Uterus (tissue), 4 donors: Measurements from ENCODE around the gene ARHGEF1. TPM values are rescaled to one million over a fixed set of nuclear protein-coding genes. Genes with fewer than 3 reads are reported as not detected.

Experiments
- DNase-seq, 2 donors: peaks; one replicate each; pipeline ENCODE4 v3.0.0-alpha.2; 2019 to 2020
- H3K27ac ChIP-seq, 2 donors: fragments of 200-600 bp; sonication (generic); 1 replicate in 1 of 2; 2 replicates in 1 of 2; pipeline ENCODE4 v1.5.1; 2016 to 2018
- H3K27me3 ChIP-seq, 2 donors: fragments of 200-600 bp; sonication (generic); one replicate each; pipeline ENCODE4 v1.5.1; 2018 to 2019; ENCODE audit warnings: control low read depth in 1 of 2
- H3K36me3 ChIP-seq, 2 donors: fragments of 200-600 bp; sonication (generic); one replicate each; pipeline ENCODE4 v1.5.1; 2019; ENCODE audit warnings: control low read depth in 1 of 2
- H3K4me1 ChIP-seq, 2 donors: fragments of 200-600 bp; sonication (generic); one replicate each; pipeline ENCODE4 v1.5.1; 2018 to 2019; ENCODE audit warnings: control low read depth in 1 of 2
- H3K4me3 ChIP-seq, 2 donors: fragments of 200-600 bp; sonication (generic); 1 replicate in 1 of 2; 2 replicates in 1 of 2; pipeline ENCODE4 v1.5.1; 2018 to 2019; ENCODE audit warnings: mild to moderate bottlenecking in 1 of 2
- H3K9me3 ChIP-seq, 2 donors: fragments of 200-600 bp; sonication (generic); one replicate each; pipeline ENCODE4 v1.5.1; 2019; ENCODE audit warnings: control low read depth in 1 of 2
- CTCF ChIP-seq, 4 experiments: fragments of 200-600 bp in 2 of 4; fragments of 450-650 bp in 2 of 4; sonication (generic) in 2 of 4; IDR thresholded peaks; one replicate each; pipeline ENCODE4 v1.5.1; 2016 to 2019; ENCODE audit warnings: antibody characterized with exemption in 4 of 4, mild to moderate bottlenecking in 2 of 4, moderate library complexity in 1 of 4
- POLR2A ChIP-seq, 2 donors: fragments of 450-650 bp; IDR thresholded peaks; one replicate each; pipeline ENCODE4 v1.6.1; 2016; ENCODE audit warnings: antibody characterized with exemption in 2 of 2, mild to moderate bottlenecking in 1 of 2, moderate library complexity in 1 of 2
- intact Hi-C: fragments of 100-400 bp; cut with DNase I; formaldehyde crosslinking; loops from one replicate; pipeline ENCODE4 v1.15.1; 2023; ENCODE audit warnings: low total_unique reads
- total RNA-seq, 4 donors: library from RNA; depleted of rRNA in 3 of 4; stranded (reverse); fragments of >200 nt in 3 of 4; gene quantifications; one replicate each; pipeline versions ENCODE4 v1.1.0 to v1.2.4, GENCODE V29; 2014 to 2023
- donor health status: DM: yes; HTN: yes; CAD: no.

Gene ARHGEF1
- 100 to 1,000 TPM in 1 of 4 donors, 10 to 100 TPM in 3; 13.5 to 118 (median 37.1) TPM for total RNA-seq

- H3K4me1 ChIP-seq: peaks cover 0 to 7% of the 10 kb centered on the region in 2 donors
- H3K27ac ChIP-seq: peak within 1 kb of the TSS; percentile 77 to 81
- no peaks in the 10 kb centered on the region for H3K36me3 ChIP-seq
- H3K9me3 ChIP-seq: no peaks in the 10 kb centered on the region
- peak; percentile 35 to 51 for DNase-seq
- no peaks in the 10 kb centered on the region for H3K27me3 ChIP-seq
- peak in 1 of 2 donors; percentile 35 for TF ChIP-seq POLR2A (IDR thresholded peaks at IDR 0.05)
- TF ChIP-seq CTCF (IDR thresholded peaks at IDR 0.05): peak in 1 of 4 experiments; percentile 3
- H3K4me3 ChIP-seq: peak within 1 kb of the TSS; percentile 67 to 86
- intact Hi-C loops: no loop called here
Observed at GRCh38 chr19:41882568-41883462, at the start of gene ARHGEF1. Gene ARHGEF1 (plus strand): TSS chr19:41883184. CDS start chr19:41888083, 4,899 bp downstream.

- no peaks in the 10 kb centered on the region for H3K4me1 ChIP-seq
- no peaks in the 10 kb centered on the region for H3K27me3 ChIP-seq
- intact Hi-C loops: no loop called here
Observed at GRCh38 chr19:41837981-41838708, 44.8 kb upstream of the ARHGEF1 start.

GRCh38 chr19:41839211-41839610 lies 43.8 kb upstream of the ARHGEF1 start:
- Histone ChIP-seq H3K27ac (no peak overlapping the region), H3K36me3 (no peaks in the 10 kb centered on the region), H3K4me3 (no peak overlapping the region), H3K4me1 (no peaks in the 10 kb centered on the region), H3K27me3 (no peaks in the 10 kb centered on the region), H3K9me3 (no peaks in the 10 kb centered on the region)
- DNase-seq: no peak
- no peak for TF ChIP-seq POLR2A (IDR thresholded peaks at IDR 0.05)
- TF ChIP-seq CTCF (IDR thresholded peaks at IDR 0.05): no peak
- intact Hi-C loops: no loop called here

More at GRCh38 chr19:41837981-41838708, 44.8 kb upstream of the ARHGEF1 start:
- Histone ChIP-seq H3K27ac (no peak overlapping the region), H3K36me3 (no peaks in the 10 kb centered on the region), H3K9me3 (no peaks in the 10 kb centered on the region), H3K4me3 (no peak overlapping the region)
- no peak for DNase-seq
- TF ChIP-seq POLR2A (IDR thresholded peaks at IDR 0.05) (no peak), CTCF (IDR thresholded peaks at IDR 0.05) (no peak)

- DNase-seq: no peak
- intact Hi-C loops: no loop called here
- Histone ChIP-seq H3K9me3 (no peaks in the 10 kb centered on the region), H3K27me3 (no peaks in the 10 kb centered on the region), H3K4me1 (no peaks in the 10 kb centered on the region), H3K4me3 (no peak overlapping the region), H3K27ac (no peak overlapping the region), H3K36me3 (no peaks in the 10 kb centered on the region)
- TF ChIP-seq POLR2A (IDR thresholded peaks at IDR 0.05): no peak
- TF ChIP-seq CTCF (IDR thresholded peaks at IDR 0.05): no peak
Observed at GRCh38 chr19:41843371-41843770, 39.6 kb upstream of the ARHGEF1 start.

- Histone ChIP-seq H3K9me3 (no peaks in the 10 kb centered on the region), H3K27ac (no peak within 1 kb of the TSS), H3K27me3 (no peaks in the 10 kb centered on the region), H3K4me1 (no peaks in the 10 kb centered on the region), H3K4me3 (no peak within 1 kb of the TSS), H3K36me3 (no peaks in the 10 kb centered on the region)
- no peak for DNase-seq
- intact Hi-C loops: no loop called here
- no peak for TF ChIP-seq POLR2A (IDR thresholded peaks at IDR 0.05)
- TF ChIP-seq CTCF (IDR thresholded peaks at IDR 0.05): no peak
Observed at GRCh38 chr19:41844601-41845000, 38.4 kb upstream of the ARHGEF1 start, which contains the start of gene LYPD4. Gene LYPD4 (minus strand): TSS chr19:41844683. CDS start chr19:41839285, 5,398 bp downstream.
